Esophagus muscularis mucosa (tissue), 4 donors: ENCODE results near the gene TRPC4AP.

Source experiments
- CTCF ChIP-seq, 3 experiments: fragments of 200-600 bp in 2 of 3; fragments of 450-650 bp in 1 of 3; sonication (generic) in 2 of 3; IDR thresholded peaks; one replicate each; pipeline ENCODE4 v1.5.1; 2017 to 2019; ENCODE audit warnings: antibody characterized with exemption in 3 of 3, mild to moderate bottlenecking in 2 of 3, moderate library complexity in 1 of 3
- EP300 ChIP-seq: sonication (generic); formaldehyde crosslinking; IDR thresholded peaks from one replicate; pipeline ENCODE4 v1.6.1; 2017; ENCODE audit warnings: antibody characterized with exemption
- POLR2A ChIP-seq: fragments of 450-650 bp; IDR thresholded peaks from one replicate; pipeline ENCODE4 v1.6.1; 2017; ENCODE audit warnings: antibody characterized with exemption, moderate library complexity, mild to moderate bottlenecking, low read depth
- POLR2AphosphoS5 ChIP-seq, 2 donors: sonication (generic); formaldehyde crosslinking; IDR thresholded peaks; one replicate each; pipeline ENCODE4 v1.6.1; 2017; ENCODE audit warnings: antibody characterized with exemption in 2 of 2

- TF ChIP-seq CTCF (IDR thresholded peaks at IDR 0.05) (no peak), POLR2A (no peak), EP300 (no peak), POLR2AphosphoS5 (IDR thresholded peaks at IDR 0.05) (no peak)
Observed at GRCh38 chr20:34987288-34988190, 105.1 kb downstream of the TRPC4AP start.
